Left colon (tissue), 2 donors: ENCODE measurements around the gene RAB5B. TPM values are rescaled to one million over a fixed set of nuclear protein-coding genes. Genes with fewer than 3 reads are reported as not detected.

ENCODE experiments used
- ATAC-seq: fragments of 200-7000 bp; cut with Tn5 transposase; one replicate; pipeline ENCODE4 v1.9.1; 2020; ENCODE audit warnings: mild to moderate bottlenecking, moderate library complexity
- DNase-seq, 2 donors: peaks; one replicate each; pipeline ENCODE4 v3.0.0-alpha.2; 2020
- intact Hi-C, 2 donors: fragments of 100-400 bp; cut with DNase I in 1 of 2; cut with micrococcal nuclease in 1 of 2; formaldehyde crosslinking; loops; one replicate each; pipeline versions ENCODE4 v1.11.2 to v1.14.0; 2022; cut with DNase I, micrococcal nuclease
- total RNA-seq, 2 donors: library from RNA; stranded (reverse); fragmentation: NEBNext Ultra II Directional; extraction: Animal tissue kit (Norgen Biotek cat#: 25700); gene quantifications; one replicate each; pipeline ENCODE4 v1.2.1, GENCODE V29; 2021
- donor health status: DM: no; HTN: no; CAD: no.
- donor health status: DM: yes; HTN: yes; CAD: no.

RAB5B gene
- total RNA-seq, 2 donors from 2014 or later = 149 to 169 TPM

DNA sequence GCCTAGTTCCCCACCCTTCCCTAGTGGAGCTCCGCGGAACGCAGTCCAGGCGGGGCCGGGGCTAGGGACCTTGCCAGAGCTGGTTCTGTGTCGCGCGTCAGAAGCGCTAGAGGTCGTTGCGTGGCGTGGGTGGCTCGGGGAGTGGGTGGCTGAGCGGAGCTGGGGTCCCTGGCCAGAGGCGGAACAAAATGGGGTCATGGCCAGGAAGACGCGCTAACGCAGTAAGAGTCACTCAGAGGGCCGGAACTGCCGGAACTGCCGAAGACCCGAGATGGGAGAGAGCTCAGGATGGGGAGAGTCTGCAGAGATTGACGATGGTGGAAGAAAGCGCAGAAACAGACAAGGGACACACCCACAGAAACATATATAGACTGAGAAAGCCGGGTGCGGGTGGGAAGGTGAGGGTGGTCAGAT lies 38.1 kb upstream of the RAB5B start:
- intact Hi-C loops = loop anchor here in 1 of 2 donors (5.0 kb wide), 1 partner anchor 193 kb away; the partner anchor contains the start of gene GDF11
- peak in 1 of 2 donors; percentile 39 for DNase-seq
- no peak for ATAC-seq

DNA sequence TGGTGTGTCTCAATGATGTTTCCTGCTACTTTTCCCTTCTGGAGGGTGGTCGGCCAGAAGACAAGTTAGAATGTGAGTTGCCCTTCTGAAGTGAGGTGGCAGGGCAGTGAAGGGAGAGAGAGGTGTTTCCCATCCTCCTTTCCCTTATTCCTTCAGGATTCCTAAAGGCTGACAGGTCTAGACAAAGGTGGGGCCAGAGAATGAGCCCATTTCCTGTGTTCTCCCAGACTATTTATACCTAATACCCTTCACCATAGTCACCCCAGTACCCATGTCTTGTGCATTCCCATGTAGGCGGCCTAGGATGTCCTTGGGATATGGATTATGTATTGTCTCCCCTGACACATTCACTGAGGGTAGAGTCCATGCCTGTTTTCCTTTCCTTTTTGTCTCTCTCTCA lies 35.9 kb upstream of the RAB5B start:
- no peak for DNase-seq
- ATAC-seq = no peak
- intact Hi-C loops = loop anchor here in 1 of 2 donors (5.0 kb wide), 1 partner anchor 196 kb away; the partner anchor contains the start of gene GDF11

GRCh38 chr12:55938826-55939501 lies 34.9 kb upstream of the RAB5B start:
- intact Hi-C loops = loop anchor here in 1 of 2 donors (5.0 kb wide), 1 partner anchor 197 kb away; the partner anchor contains the start of gene GDF11
- ATAC-seq (no peak), DNase-seq (no peak)

DNA sequence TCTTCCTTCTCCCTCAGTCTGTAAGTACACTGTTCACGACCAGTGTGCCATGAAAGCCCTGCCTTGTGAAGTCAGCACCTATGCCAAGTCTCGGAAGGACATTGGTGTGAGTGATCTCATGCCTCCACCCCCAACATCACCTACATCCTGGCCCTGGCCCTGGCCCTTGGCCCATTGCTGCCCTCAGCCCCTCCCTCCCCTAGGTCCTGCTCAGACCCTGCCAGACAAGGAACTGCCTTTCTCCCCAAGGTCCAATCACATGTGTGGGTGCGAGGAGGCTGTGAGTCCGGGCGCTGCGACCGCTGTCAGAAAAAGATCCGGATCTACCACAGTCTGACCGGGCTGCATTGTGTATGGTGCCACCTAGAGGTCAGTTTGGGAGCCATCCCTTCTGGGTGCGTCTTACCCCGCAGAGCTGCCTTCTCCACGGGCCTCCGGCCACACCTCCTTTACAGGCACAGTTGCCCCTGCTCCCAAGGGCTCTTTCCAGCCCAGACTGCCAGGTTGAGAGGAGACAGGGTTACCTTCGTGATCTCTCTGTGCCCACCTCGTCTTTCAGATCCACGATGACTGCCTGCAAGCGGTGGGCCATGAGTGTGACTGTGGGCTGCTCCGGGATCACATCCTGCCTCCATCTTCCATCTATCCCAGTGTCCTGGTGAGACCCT lies 33.7 kb upstream of the RAB5B start:
- peak; percentile 86 to 89 for DNase-seq
- ATAC-seq = peak; percentile 89
- intact Hi-C loops = no loop called here

GRCh38 chr12:55942055-55942454 lies 31.8 kb upstream of the RAB5B start:
- intact Hi-C loops = no loop called here
- no peak for ATAC-seq
- no peak for DNase-seq

GRCh38 chr12:55942577-55943136 lies 31.2 kb upstream of the RAB5B start:
- DNase-seq = no peak
- no peak for ATAC-seq
- intact Hi-C loops = no loop called here

DNA sequence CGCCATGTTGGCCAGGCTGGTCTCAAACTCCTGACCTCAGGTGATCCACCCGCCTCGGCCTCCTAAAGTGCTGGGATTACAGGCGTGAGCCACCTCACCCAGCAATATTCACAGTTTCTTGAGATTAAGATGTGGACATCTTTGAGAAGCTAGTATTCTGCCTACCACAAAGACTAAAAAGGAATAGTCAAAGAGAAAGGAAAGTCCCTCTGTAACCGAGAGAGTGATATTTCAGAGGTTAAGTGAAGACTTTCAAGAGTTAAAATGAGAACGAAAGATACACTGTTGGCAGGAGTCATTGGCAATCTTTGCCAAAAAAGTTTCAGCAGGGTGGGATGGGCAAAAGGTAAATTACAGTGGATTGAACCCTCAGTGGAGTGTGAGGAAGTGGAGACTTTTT lies 27.3 kb upstream of the RAB5B start:
- intact Hi-C loops = no loop called here
- ATAC-seq (no peak), DNase-seq (no peak)

DNA sequence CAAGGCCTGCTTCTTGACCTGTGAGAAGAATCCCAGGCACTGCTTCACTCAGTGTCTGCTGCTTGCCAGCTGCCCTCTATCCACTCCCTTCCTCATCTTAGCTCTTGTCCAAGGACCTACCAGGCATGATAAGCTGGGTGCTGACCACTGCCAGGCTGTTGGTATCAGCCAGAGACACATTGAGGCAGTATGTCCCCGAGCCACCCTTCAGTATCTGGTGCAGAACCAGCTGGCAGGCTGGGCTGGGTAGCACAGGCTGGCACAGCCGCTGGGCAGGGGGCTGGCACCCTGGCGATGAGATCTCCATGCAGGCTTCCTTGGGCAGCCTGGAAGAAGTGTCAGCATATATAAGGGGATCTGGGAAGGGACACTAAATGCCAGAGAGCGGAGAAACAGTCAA lies 18.5 kb upstream of the RAB5B start:
- ATAC-seq = peak; percentile 2
- no peak for DNase-seq
- intact Hi-C loops = no loop called here

DNA sequence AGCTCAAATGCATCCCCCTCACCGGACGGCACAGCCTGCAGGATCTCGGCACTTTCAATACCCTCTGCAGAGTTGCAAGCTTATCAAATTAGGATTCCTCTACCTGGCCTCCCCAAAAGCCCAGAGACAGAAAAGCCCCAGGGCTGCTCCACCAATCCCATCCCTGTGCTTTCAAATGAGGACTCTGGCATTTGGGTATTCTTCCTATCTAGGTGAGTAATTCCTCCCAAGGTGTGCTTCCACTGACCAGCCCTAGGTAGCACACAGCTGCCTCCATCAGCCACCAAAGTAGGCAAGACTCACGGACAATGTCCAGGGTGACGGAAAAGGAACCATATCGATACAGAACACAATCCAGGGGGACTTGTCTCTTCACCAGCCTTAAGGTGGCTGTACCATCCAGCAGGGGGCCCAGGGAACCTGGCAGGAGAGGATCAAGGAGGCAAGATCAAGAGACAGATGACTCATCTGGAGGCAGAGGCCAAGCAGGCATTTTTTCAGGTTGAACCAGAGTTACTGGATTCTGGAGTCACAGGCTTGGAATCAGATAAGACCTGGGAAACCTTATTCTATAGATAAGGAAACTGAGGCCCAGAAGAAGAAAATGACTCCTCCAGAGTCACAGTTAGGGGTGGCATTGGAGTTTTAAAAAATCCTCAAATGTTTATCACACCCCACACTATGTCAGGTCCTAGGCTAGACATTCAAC lies 17.9 kb upstream of the RAB5B start:
- DNase-seq = no peak
- intact Hi-C loops = no loop called here

DNA sequence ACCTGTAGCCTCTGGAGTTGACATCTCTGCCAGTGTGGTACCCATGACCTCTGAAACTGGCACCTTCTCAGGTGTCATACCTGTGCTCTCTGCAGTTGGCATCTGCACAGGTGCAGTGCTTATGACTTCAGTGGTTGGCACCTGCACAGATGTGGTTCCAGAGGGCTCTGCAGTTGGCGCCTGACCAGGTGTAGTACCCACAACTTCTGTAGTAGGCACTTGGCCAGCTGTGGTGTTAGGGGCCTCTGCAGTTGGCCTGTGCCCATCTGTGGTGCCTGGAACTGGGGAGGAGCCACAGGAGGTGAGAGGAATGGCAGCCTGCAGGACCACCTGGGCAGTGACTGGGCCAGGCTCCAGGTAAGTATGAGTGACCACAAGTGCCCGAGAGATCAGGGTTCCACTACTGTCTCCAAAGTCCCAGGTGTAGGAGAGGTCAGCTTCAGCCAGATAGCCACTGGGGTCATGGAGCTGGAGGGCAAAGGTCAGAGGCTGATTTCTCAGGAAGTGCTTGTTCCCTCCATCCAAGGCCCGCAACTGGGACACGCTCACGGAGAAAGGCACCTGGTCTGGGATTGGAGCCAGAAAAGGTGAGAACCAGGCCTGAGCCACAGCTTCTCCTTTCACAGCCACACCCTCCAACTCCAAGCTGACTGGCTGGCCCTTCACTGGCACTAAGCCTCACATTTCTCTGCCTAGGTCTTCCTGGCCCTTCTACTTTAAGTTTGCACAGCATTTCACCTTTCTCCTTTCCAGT lies 16.6 kb upstream of the RAB5B start:
- DNase-seq (peak; percentile 51 to 62), ATAC-seq (peak; percentile 88)
- intact Hi-C loops = no loop called here

More for the DNA sequence above, 17.9 kb upstream of the RAB5B start:
- peak; percentile 54 for ATAC-seq

- intact Hi-C loops = no loop called here
- ATAC-seq (no peak), DNase-seq (no peak)
Measured at GRCh38 chr12:55963760-55964159, 10.1 kb upstream of the RAB5B start.

DNA sequence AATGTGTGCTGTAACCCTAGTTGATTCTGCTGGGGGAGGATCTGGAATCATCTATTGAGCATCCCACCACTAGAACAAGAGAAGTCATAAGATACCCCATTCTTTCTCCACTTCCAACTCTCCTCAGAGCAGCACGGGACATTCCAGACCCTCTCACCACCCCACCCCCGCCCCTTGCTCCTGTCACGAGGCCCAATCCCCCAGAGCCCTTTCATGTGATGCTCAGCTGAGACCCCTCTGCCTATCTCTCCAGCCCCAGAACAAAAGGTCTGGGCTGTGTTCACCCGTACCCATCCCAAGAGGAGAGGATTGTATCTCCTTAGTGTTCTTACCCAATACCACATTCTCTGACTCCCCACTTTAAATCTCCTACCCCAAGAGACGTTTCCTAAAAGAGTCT lies 8.6 kb upstream of the RAB5B start:
- DNase-seq = no peak
- intact Hi-C loops = no loop called here
- ATAC-seq = no peak

- intact Hi-C loops = no loop called here
- no peak for DNase-seq
- ATAC-seq = peak; percentile 23
Measured at GRCh38 chr12:55965941-55966407, 7.9 kb upstream of the RAB5B start, which contains the start of gene PMEL. Gene PMEL (minus strand): TSS chr12:55966042. CDS start chr12:55966011, 31 bp downstream.

DNA sequence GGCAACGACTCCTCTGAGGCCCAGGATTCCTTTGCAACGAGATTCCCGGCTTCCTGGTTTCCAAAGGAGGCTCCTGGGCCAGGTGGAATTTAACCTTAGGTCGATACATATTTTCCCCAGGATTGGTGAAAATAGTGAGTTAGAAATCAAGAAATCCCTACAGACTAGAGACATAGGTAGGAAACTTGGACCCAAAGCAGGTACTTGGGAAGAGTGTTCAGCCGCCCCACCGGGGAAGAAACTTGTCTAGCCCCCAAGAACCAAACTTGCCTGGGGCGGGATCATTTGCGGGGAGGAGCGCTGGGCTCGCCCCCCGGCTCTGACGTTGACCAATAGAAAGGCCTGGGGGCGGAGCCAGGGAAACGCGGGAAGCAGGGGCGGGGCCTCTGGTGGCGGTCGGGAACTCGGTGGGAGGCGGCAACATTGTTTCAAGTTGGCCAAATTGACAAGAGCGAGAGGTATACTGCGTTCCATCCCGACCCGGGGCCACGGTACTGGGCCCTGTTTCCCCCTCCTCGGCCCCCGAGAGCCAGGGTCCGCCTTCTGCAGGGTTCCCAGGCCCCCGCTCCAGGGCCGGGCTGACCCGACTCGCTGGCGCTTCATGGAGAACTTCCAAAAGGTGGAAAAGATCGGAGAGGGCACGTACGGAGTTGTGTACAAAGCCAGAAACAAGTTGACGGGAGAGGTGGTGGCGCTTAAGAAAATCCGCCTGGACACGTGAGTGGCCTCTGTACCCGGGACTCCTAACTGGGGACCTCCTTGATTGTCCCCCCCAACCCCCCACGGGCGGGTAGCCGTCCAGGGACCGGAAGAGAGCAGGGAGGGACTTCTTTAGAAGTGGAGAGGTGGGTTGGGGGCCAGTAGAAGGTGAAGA lies 7.2 kb upstream of the RAB5B start, which contains the start of gene CDK2:
Gene CDK2, plus strand, starts transcription at position 423 of the 874 bp plus-strand sequence. Its CDS starts 179 bp downstream, at position 602.
- ATAC-seq (peak; percentile 98), DNase-seq (peak; percentile 94 to 98)
- intact Hi-C loops = no loop called here

DNA sequence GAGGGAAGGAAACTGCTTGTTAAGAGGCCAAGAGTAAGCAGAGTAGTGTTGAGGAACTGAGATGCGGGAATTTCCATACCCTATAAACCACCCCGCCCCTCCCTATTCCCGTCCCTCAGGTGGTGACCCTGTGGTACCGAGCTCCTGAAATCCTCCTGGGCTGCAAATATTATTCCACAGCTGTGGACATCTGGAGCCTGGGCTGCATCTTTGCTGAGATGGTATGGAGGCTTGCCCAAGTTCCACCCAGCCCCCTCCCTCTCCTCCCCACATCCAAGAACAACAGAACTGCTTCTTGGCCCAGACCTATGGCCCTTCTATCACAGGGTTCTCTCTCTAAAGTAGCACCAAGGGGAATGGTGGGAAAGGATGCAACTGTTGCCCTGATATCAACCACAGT lies 4.5 kb upstream of the RAB5B start:
- DNase-seq = no peak
- intact Hi-C loops = no loop called here

DNA sequence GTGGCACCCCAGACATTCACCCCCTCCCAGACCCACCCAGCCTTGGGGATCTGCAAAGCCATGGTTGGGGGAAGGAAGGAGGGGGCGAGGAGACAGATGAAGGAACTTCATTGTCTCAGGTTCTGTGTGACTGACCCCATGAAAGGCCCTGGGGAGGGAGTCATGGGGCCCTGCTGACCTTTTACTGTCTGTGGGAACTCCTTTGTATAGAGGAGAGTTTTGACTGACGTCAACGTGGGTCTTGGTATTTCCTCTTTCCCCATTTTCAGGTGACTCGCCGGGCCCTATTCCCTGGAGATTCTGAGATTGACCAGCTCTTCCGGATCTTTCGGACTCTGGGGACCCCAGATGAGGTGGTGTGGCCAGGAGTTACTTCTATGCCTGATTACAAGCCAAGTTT lies 3.1 kb upstream of the RAB5B start:
- ATAC-seq (no peak), DNase-seq (no peak)
- intact Hi-C loops = loop anchor here in 1 of 2 donors (5.0 kb wide), 1 partner anchor 38 kb away; the partner anchor contains the start of gene DGKA

More for the DNA sequence above, 4.5 kb upstream of the RAB5B start:
- no peak for ATAC-seq

DNA sequence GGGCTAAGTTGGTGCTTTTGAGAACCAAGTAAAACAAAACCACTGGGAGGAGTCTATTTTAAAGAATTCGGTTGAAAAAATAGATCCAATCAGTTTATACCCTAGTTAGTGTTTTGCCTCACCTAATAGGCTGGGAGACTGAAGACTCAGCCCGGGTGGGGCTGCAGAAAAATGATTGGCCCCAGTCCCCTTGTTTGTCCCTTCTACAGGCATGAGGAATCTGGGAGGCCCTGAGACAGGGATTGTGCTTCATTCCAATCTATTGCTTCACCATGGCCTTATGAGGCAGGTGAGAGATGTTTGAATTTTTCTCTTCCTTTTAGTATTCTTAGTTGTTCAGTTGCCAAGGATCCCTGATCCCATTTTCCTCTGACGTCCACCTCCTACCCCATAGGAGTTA lies 1.8 kb upstream of the RAB5B start:
- intact Hi-C loops = loop anchor here in 1 of 2 donors (5.0 kb wide), 1 partner anchor 40 kb away; the partner anchor contains the start of gene DGKA
- DNase-seq (no peak), ATAC-seq (no peak)
